Liver (tissue), 3 donors: ENCODE measurements around the gene SIM2.

Source experiments
- HNF4G ChIP-seq: IDR thresholded peaks from 2 replicates; pipeline ENCODE4 v1.6.1; 2016; ENCODE audit warnings: antibody characterized with exemption
- RAD21 ChIP-seq, 2 donors: IDR thresholded peaks; 2 replicates each; pipeline ENCODE4 v1.6.1; 2016; ENCODE audit warnings: antibody characterized with exemption in 2 of 2, mild to moderate bottlenecking in 2 of 2
- SP1 ChIP-seq: IDR thresholded peaks from 2 replicates; pipeline ENCODE4 v1.6.1; 2018; ENCODE audit warnings: antibody characterized with exemption, mild to moderate bottlenecking
- YY1 ChIP-seq: IDR thresholded peaks from 2 replicates; pipeline ENCODE4 v1.6.1; 2016; ENCODE audit warnings: antibody characterized with exemption, mild to moderate bottlenecking
- TF ChIP-seq, protein P1 (sequence below): fragments of 150-350 bp; IDR thresholded peaks from 2 replicates; pipeline ENCODE4 v1.5.1; 2017; ENCODE audit warnings: improper control_type of control experiment, low read depth, low read length; ENCODE audit not compliant: missing input control
- TF ChIP-seq, protein P2 (sequence below): IDR thresholded peaks from 2 replicates; pipeline ENCODE4 v1.6.1; 2016; ENCODE audit warnings: antibody characterized with exemption
- donor health status: healthy.
- donor health status: healthy.

DNA sequence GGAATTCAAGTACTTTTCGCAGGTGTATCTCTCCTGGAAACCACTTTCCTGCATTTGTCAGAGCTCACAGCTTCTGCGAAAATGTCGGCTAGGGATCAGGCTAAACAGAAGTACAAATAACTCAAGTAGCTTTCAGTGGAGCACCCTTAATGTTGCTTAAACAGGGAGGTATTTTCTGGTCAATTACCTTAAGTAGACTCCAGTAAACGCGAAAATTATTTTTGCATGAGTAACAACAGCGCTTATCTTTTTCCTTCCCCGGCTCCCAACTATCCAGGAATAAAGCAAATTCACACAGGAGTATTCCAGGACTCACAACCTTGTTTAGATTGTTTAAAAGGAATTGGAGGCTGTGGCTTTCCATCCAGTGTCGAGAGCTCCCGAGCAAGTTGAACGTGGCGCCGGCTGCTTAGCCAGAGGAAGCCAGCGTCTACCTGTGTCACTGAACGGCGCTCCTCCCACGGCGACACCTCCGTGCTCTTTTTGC is 7.3 kb upstream of the SIM2 start:
- TF ChIP-seq, protein P1, sequence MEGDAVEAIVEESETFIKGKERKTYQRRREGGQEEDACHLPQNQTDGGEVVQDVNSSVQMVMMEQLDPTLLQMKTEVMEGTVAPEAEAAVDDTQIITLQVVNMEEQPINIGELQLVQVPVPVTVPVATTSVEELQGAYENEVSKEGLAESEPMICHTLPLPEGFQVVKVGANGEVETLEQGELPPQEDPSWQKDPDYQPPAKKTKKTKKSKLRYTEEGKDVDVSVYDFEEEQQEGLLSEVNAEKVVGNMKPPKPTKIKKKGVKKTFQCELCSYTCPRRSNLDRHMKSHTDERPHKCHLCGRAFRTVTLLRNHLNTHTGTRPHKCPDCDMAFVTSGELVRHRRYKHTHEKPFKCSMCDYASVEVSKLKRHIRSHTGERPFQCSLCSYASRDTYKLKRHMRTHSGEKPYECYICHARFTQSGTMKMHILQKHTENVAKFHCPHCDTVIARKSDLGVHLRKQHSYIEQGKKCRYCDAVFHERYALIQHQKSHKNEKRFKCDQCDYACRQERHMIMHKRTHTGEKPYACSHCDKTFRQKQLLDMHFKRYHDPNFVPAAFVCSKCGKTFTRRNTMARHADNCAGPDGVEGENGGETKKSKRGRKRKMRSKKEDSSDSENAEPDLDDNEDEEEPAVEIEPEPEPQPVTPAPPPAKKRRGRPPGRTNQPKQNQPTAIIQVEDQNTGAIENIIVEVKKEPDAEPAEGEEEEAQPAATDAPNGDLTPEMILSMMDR: no peak
- TF ChIP-seq SP1 (no peak), HNF4G (no peak), RAD21 (IDR thresholded peaks at IDR 0.05) (no peak), YY1 (no peak)
- TF ChIP-seq, protein P2, sequence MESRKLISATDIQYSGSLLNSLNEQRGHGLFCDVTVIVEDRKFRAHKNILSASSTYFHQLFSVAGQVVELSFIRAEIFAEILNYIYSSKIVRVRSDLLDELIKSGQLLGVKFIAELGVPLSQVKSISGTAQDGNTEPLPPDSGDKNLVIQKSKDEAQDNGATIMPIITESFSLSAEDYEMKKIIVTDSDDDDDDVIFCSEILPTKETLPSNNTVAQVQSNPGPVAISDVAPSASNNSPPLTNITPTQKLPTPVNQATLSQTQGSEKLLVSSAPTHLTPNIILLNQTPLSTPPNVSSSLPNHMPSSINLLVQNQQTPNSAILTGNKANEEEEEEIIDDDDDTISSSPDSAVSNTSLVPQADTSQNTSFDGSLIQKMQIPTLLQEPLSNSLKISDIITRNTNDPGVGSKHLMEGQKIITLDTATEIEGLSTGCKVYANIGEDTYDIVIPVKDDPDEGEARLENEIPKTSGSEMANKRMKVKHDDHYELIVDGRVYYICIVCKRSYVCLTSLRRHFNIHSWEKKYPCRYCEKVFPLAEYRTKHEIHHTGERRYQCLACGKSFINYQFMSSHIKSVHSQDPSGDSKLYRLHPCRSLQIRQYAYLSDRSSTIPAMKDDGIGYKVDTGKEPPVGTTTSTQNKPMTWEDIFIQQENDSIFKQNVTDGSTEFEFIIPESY: no peak
